ENCODE results near the gene PLA2G4A. TPM values are rescaled to one million over a fixed set of nuclear protein-coding genes. Genes with fewer than 3 reads are reported as not detected.
A peak's percentile ranks its signal among the peaks of the same experiment; 100 is the strongest.

The PLA2G4A gene
- total and polyA plus RNA-seq, 7 donors, result 3.2 to 51.0 (median 17.2) TPM

DNA sequence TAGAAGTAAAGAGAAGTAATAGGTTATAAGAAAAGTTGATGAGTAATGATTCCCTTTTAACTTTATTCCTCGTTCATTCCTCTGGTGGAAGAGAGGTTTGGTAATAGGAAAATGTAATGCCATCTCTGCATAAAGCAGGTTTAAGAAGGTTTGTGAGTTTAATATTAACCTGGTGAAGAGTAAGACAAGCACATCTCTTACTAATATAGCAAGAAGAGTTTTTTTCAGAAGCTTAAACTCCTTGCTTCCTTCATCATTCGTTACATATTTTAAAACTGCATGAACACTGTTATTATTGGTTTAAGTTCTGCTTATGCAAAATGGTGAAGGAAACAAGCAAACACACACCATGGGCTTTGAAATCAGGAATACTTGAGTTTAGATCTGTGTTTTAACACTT lies 9.2 kb upstream of the PLA2G4A start:
- no peak overlapping the region for H3K27ac ChIP-seq
- no peaks in the 10 kb centered on the region for H3K9me3 ChIP-seq
- TF ChIP-seq POLR2AphosphoS5 (IDR thresholded peaks at IDR 0.05), result no peak
- TF ChIP-seq CTCF (IDR thresholded peaks at IDR 0.05), result no peak
- TF ChIP-seq POLR2A (IDR thresholded peaks at IDR 0.05), result no peak
- TF ChIP-seq EP300 (IDR thresholded peaks at IDR 0.05), result no peak
- H3K4me1 ChIP-seq, result no peaks in the 10 kb centered on the region
- no peaks in the 10 kb centered on the region for H3K27me3 ChIP-seq
- no peak for DNase-seq
- no peak overlapping the region for H3K4me3 ChIP-seq
- WGBS, 2 donors, result 76 to 77% methylated on average over 2 of the region's 2 CpGs
- intact Hi-C loops (cut with DNase I), result no loop called here
- H3K36me3 ChIP-seq, result no peaks in the 10 kb centered on the region

DNA sequence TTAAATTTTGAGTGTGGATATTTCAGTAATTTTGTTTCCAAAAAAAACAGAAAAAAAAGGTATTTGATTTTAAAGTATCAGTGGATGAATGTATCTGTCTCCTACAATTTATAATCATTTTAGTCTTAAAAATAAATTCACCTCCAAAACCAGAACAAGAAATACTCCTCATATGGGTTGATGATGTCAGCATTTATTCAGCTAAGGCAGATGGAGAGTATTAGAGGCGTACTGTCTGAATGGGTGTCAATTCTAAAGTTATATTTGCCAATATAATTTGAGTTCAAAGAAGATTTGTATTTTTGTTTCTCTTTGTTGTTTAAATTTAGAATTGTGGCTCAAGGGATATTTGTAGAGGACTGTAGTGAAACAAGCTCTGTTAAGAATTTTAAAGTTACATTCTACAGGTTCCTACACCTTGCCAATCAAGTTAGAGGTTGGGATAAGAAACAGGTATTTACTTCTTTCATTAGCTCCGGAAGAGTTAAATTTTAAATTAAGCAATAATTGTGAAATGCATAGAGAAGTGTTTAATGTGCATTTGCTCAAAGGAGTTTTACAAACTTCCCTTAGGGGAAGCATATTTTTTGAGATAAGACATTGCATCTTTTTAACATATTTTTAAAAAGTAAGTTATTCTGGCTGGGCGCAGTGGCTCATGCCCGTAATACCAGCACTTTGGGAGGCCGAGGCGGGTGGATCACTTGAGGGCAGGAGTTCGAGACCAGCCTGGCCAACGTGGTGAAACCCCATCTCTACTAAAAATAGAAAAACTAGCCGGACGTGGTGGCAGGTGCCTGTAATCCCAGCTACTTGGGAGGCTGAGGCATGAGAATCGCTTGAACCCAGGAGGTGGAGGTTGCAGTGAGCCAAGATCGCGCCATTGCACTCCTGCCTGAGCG lies 1.2 kb downstream of the PLA2G4A start:
- no peak for TF ChIP-seq CTCF (IDR thresholded peaks at IDR 0.05)
- no peak for TF ChIP-seq POLR2A (IDR thresholded peaks at IDR 0.05)
- TF ChIP-seq EP300 (IDR thresholded peaks at IDR 0.05), result no peak
- no peak for TF ChIP-seq POLR2AphosphoS5 (IDR thresholded peaks at IDR 0.05)
- DNase-seq, result no peak
- peak overlapping the region; percentile 69 to 79 (median 76) for H3K4me3 ChIP-seq
- peaks cover 0 to 39% (median 12%) of the 10 kb centered on the region in 4 donors for H3K4me1 ChIP-seq
- peak overlapping the region in 2 of 4 donors; percentile 85 to 87 for H3K27ac ChIP-seq
- intact Hi-C loops (cut with DNase I), result loop anchor here (2.0 to 10.0 kb wide), 3 partner anchors 145 to 225 kb away; partner anchors contain the start of gene PTGS2
- no peaks in the 10 kb centered on the region for H3K36me3 ChIP-seq
- no peaks in the 10 kb centered on the region for H3K27me3 ChIP-seq
- WGBS, 2 donors, result 61 to 75% methylated on average over 14 of the region's 14 CpGs
- no peaks in the 10 kb centered on the region for H3K9me3 ChIP-seq

- WGBS, 2 donors, result 89 to 92% methylated on average over 2 of the region's 2 CpGs
- Histone ChIP-seq H3K36me3 (no peaks in the 10 kb centered on the region), H3K27ac (no peak overlapping the region), H3K4me3 (no peak overlapping the region), H3K27me3 (no peaks in the 10 kb centered on the region), H3K4me1 (peaks cover 0 to 44% (median 12%) of the 10 kb centered on the region in 4 donors), H3K9me3 (no peaks in the 10 kb centered on the region)
- no peak for DNase-seq
- intact Hi-C loops (cut with DNase I), result no loop called here
- TF ChIP-seq CTCF (IDR thresholded peaks at IDR 0.05) (no peak), EP300 (IDR thresholded peaks at IDR 0.05) (no peak), POLR2A (IDR thresholded peaks at IDR 0.05) (no peak), POLR2AphosphoS5 (IDR thresholded peaks at IDR 0.05) (no peak)
These were observed 2.4 kb downstream of the PLA2G4A start for GRCh38 chr1:186831168-186831567.

DNA sequence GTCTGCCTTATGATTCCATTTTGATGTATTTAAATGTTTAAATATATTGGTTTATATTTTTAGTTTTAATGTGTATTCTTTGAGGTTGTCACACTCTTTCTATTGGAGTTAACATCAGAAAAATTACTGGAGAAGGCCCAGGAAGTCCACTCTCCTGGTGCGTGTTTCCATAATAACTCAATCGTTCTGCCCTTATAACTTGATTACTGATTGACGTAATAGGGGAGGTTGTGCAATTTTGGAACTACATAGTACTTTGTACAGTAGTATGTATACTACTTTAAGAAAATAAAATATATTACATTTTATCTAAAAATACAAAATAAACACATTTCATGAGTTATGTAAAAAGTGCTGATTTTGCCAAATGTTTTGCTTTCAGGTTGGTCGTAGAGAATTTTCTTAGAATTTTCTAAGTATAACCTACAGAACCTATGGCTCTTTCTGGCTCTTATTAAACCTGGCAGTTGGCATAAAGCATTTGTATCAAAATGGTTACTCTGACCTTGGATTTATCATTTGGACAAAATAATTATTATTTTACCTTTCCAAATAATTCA lies 5.7 kb downstream of the PLA2G4A start:
- Histone ChIP-seq H3K27me3 (no peaks in the 10 kb centered on the region), H3K27ac (no peak overlapping the region), H3K9me3 (no peaks in the 10 kb centered on the region), H3K4me1 (peaks cover 0 to 57% (median 20%) of the 10 kb centered on the region in 4 donors), H3K4me3 (no peak overlapping the region), H3K36me3 (no peaks in the 10 kb centered on the region)
- TF ChIP-seq CTCF (IDR thresholded peaks at IDR 0.05) (no peak), EP300 (IDR thresholded peaks at IDR 0.05) (no peak), POLR2A (IDR thresholded peaks at IDR 0.05) (no peak), POLR2AphosphoS5 (IDR thresholded peaks at IDR 0.05) (no peak)
- 84 to 89% methylated on average over 4 of the region's 4 CpGs for WGBS, 2 donors
- intact Hi-C loops (cut with DNase I), result no loop called here
- no peak for DNase-seq

Data from sigmoid colon (tissue), 7 donors.